Measurements from ENCODE around the gene PI4KA. TPM values are rescaled to one million over a fixed set of nuclear protein-coding genes. Genes with fewer than 3 reads are reported as not detected.
"Not testable (repeated sequence)": the region's sequence is repeated elsewhere in the genome, so short reads cannot be mapped to it uniquely, and the experiment has no call there.

PI4KA gene
- total RNA-seq, 1 experiment from 2014 or later = 65.8 TPM

GRCh38 chr22:20663137-20663828 lies 195.3 kb downstream of the PI4KA start:
- Histone ChIP-seq H3K4me2 (ENCODE audit: insufficient read depth, insufficient read length, low read length) (no peak overlapping the region), H3K79me1 (ENCODE audit: insufficient read depth, low read depth, low read length, poor library complexity, severe bottlenecking) (no peaks in the 10 kb centered on the region), H2BK120ac (ENCODE audit: low read depth, low read length, poor library complexity, severe bottlenecking) (no peak overlapping the region), H3K4me1 (ENCODE audit: insufficient read depth, low read length) (no peaks in the 10 kb centered on the region), H3K27ac (ENCODE audit: insufficient read length, low read depth, low read length) (no peak overlapping the region), H2BK20ac (ENCODE audit: low read depth, low read length, poor library complexity, severe bottlenecking) (no peak overlapping the region), H2BK12ac (ENCODE audit: insufficient read length, low read depth, low read length) (no peak overlapping the region), H2AK5ac (ENCODE audit: insufficient read length, low read length) (no peak overlapping the region), H4K20me1 (ENCODE audit: control insufficient read depth, insufficient read depth, insufficient read length) (no peaks in the 10 kb centered on the region), H2BK15ac (ENCODE audit: low read depth, low read length) (no peak overlapping the region), H2AFZ (ENCODE audit: low read length) (no peak overlapping the region), H3K23me2 (ENCODE audit: insufficient read length, low read depth, low read length, poor library complexity, severe bottlenecking) (no peaks in the 10 kb centered on the region), H3K9me3 (ENCODE audit: control insufficient read depth, low read depth, low read length) (no peaks in the 10 kb centered on the region), H2BK5ac (ENCODE audit: insufficient read length, low read length) (no peak overlapping the region), H3K9ac (ENCODE audit: extremely low read depth, insufficient read length, low read length) (no peak overlapping the region), H3K18ac (ENCODE audit: insufficient read length, low read depth, low read length) (no peak overlapping the region), H3K23ac (ENCODE audit: insufficient read length, low read depth, low read length) (no peak overlapping the region), H3K4ac (ENCODE audit: low read depth, low read length) (no peak overlapping the region), H3K56ac (ENCODE audit: insufficient read length, low read depth, low read length) (no peak overlapping the region), H4K5ac (ENCODE audit: insufficient read length, low read depth, low read length) (no peak overlapping the region), H4K91ac (ENCODE audit: insufficient read length, low read depth, low read length) (no peak overlapping the region), H3K79me2 (ENCODE audit: insufficient read depth, low read length) (no peaks in the 10 kb centered on the region), H3K27me3 (ENCODE audit: insufficient read depth, low read length) (no peaks in the 10 kb centered on the region), H4K8ac (replicated peaks; ENCODE audit: insufficient read length, low read depth, low read length) (no peak overlapping the region), H3T11ph (ENCODE audit: low read length) (no peak overlapping the region), H3K14ac (ENCODE audit: insufficient read depth, low read length) (no peak overlapping the region)
- Mint-ChIP-seq H3K27ac (no peak overlapping the region), H3K9me3 (no peaks in the 10 kb centered on the region), H3K4me3 (no peak overlapping the region), H3K27me3 (ENCODE audit: low read depth) (peaks cover 13% of the 10 kb centered on the region), H3K36me3 (ENCODE audit: insufficient read depth in 1 of 3, low read depth in 3 of 3) (no peaks in the 10 kb centered on the region), H3K4me1 (no peaks in the 10 kb centered on the region)
- DNase-seq = no peak
- WGBS (ENCODE audit: extremely low coverage, insufficient read length, low lambda C conversion rate) = no CpG with 5 or more reads among the region's 1 CpG
- no peak for TF ChIP-seq CTCF (conservative IDR thresholded peaks at IDR 0.05)

GRCh38 chr22:20662524-20663036 lies 196.0 kb downstream of the PI4KA start:
- not testable (repeated sequence) for H3T11ph ChIP-seq (ENCODE audit: low read length); H3K56ac ChIP-seq (ENCODE audit: insufficient read length, low read depth, low read length); DNase-seq; H4K20me1 ChIP-seq (ENCODE audit: control insufficient read depth, insufficient read depth, insufficient read length); H3K4me1 ChIP-seq (ENCODE audit: insufficient read depth, low read length); H3K79me2 ChIP-seq (ENCODE audit: insufficient read depth, low read length); H3K18ac ChIP-seq (ENCODE audit: insufficient read length, low read depth, low read length); H3K4ac ChIP-seq (ENCODE audit: low read depth, low read length); H2AFZ ChIP-seq (ENCODE audit: low read length); H3K14ac ChIP-seq (ENCODE audit: insufficient read depth, low read length); H3K9me3 Mint-ChIP-seq; H3K27me3 ChIP-seq (ENCODE audit: insufficient read depth, low read length); H3K23me2 ChIP-seq (ENCODE audit: insufficient read length, low read depth, low read length, poor library complexity, severe bottlenecking); H2BK20ac ChIP-seq (ENCODE audit: low read depth, low read length, poor library complexity, severe bottlenecking); H2BK12ac ChIP-seq (ENCODE audit: insufficient read length, low read depth, low read length); H3K79me1 ChIP-seq (ENCODE audit: insufficient read depth, low read depth, low read length, poor library complexity, severe bottlenecking); H3K27ac ChIP-seq (ENCODE audit: insufficient read length, low read depth, low read length); H3K4me3 Mint-ChIP-seq; H4K91ac ChIP-seq (ENCODE audit: insufficient read length, low read depth, low read length); H2AK5ac ChIP-seq (ENCODE audit: insufficient read length, low read length); H3K4me1 Mint-ChIP-seq; H3K9ac ChIP-seq (ENCODE audit: extremely low read depth, insufficient read length, low read length); H3K23ac ChIP-seq (ENCODE audit: insufficient read length, low read depth, low read length); H2BK5ac ChIP-seq (ENCODE audit: insufficient read length, low read length); H3K27ac Mint-ChIP-seq; H2BK15ac ChIP-seq (ENCODE audit: low read depth, low read length); H2BK120ac ChIP-seq (ENCODE audit: low read depth, low read length, poor library complexity, severe bottlenecking); H3K4me2 ChIP-seq (ENCODE audit: insufficient read depth, insufficient read length, low read length); H3K9me3 ChIP-seq (ENCODE audit: control insufficient read depth, low read depth, low read length); H3K36me3 Mint-ChIP-seq (ENCODE audit: insufficient read depth in 1 of 3, low read depth in 3 of 3); H4K8ac ChIP-seq (replicated peaks; ENCODE audit: insufficient read length, low read depth, low read length); H4K5ac ChIP-seq (ENCODE audit: insufficient read length, low read depth, low read length)
- whole genome bisulfite sequencing (ENCODE audit: extremely low coverage, insufficient read length, low lambda C conversion rate) = no CpG with 5 or more reads among the region's 4 CpGs
- H3K27me3 Mint-ChIP-seq (ENCODE audit: low read depth) = peaks cover 19% of the 10 kb centered on the region
